Tibial artery (tissue), 4 donors: ENCODE data around the gene WRAP53.

Source experiments
- DNase-seq, 2 donors: peaks; one replicate each; pipeline ENCODE4 v3.0.0-alpha.2; 2019
- H3K27ac ChIP-seq, 2 donors: fragments of 200-600 bp; sonication (generic) in 1 of 2; 1 replicate in 1 of 2; 2 replicates in 1 of 2; pipeline ENCODE4 v1.5.1; 2018 to 2019; ENCODE audit warnings: mild to moderate bottlenecking in 1 of 2
- H3K27me3 ChIP-seq, 2 donors: fragments of 200-600 bp; sonication (generic) in 1 of 2; one replicate each; pipeline versions ENCODE4 v1.5.1 to v1.6.0; 2016 to 2019
- H3K36me3 ChIP-seq, 3 donors: fragments of 200-600 bp; sonication (generic) in 2 of 3; one replicate each; pipeline ENCODE4 v1.5.1; 2016 to 2019; ENCODE audit warnings: mild to moderate bottlenecking in 2 of 3
- H3K4me1 ChIP-seq, 4 donors: fragments of 200-600 bp; sonication (generic) in 2 of 4; 1 replicate in 3 of 4; 2 replicates in 1 of 4; pipeline ENCODE4 v1.5.1; 2016 to 2019
- H3K4me3 ChIP-seq, 2 donors: fragments of 200-600 bp; sonication (generic) in 1 of 2; 1 replicate in 1 of 2; 2 replicates in 1 of 2; pipeline ENCODE4 v1.5.1; 2018 to 2019; ENCODE audit warnings: mild to moderate bottlenecking in 2 of 2
- H3K9me3 ChIP-seq, 3 donors: fragments of 200-600 bp; sonication (generic) in 1 of 3; one replicate each; pipeline ENCODE4 v1.5.1; 2016 to 2019
- CTCF ChIP-seq, 2 experiments: fragments of 200-600 bp in 1 of 2; fragments of 450-650 bp in 1 of 2; IDR thresholded peaks; one replicate each; pipeline ENCODE4 v1.5.1; 2017 to 2019; ENCODE audit warnings: antibody characterized with exemption in 2 of 2, mild to moderate bottlenecking in 1 of 2, moderate library complexity in 1 of 2
- intact Hi-C: fragments of 100-400 bp; cut with DNase I; formaldehyde crosslinking; loops from one replicate; pipeline ENCODE4 v1.15.0; 2023; ENCODE audit warnings: low total_unique reads

WRAP53 gene

GRCh38 chr17:7704601-7705268, 16.5 kb downstream of the WRAP53 start, which contains the start of gene EFNB3:
EFNB3 (plus strand) TSS chr17:7705202; CDS start chr17:7705599, 397 bp downstream.
- peaks cover 0 to 18% (median 14%) of the 10 kb centered on the region in 4 donors for H3K4me1 ChIP-seq
- no peak for TF ChIP-seq CTCF (IDR thresholded peaks at IDR 0.05)
- H3K4me3 ChIP-seq: peak within 1 kb of the TSS; percentile 3 to 36
- peaks cover 19 to 29% (median 28%) of the 10 kb centered on the region in 3 donors for H3K36me3 ChIP-seq
- H3K27me3 ChIP-seq: peaks cover 0 to 78% of the 10 kb centered on the region in 2 donors
- H3K9me3 ChIP-seq: no peaks in the 10 kb centered on the region
- no peak within 1 kb of the TSS for H3K27ac ChIP-seq
- DNase-seq: no peak
- intact Hi-C loops: no loop called here

- peaks cover 0 to 18% (median 14%) of the 10 kb centered on the region in 4 donors for H3K4me1 ChIP-seq
- no peak for TF ChIP-seq CTCF (IDR thresholded peaks at IDR 0.05)
- H3K4me3 ChIP-seq: peak overlapping the region; percentile 3 to 36
- H3K27ac ChIP-seq: no peak overlapping the region
- intact Hi-C loops: no loop called here
- no peaks in the 10 kb centered on the region for H3K9me3 ChIP-seq
- no peak for DNase-seq
- H3K27me3 ChIP-seq: peaks cover 0 to 86% of the 10 kb centered on the region in 2 donors
- H3K36me3 ChIP-seq: peaks cover 19 to 26% (median 25%) of the 10 kb centered on the region in 3 donors
Measured at GRCh38 chr17:7705269-7706255, 17.3 kb downstream of the WRAP53 start.

- Histone ChIP-seq H3K27ac (no peak overlapping the region), H3K27me3 (peaks cover 0 to 99% of the 10 kb centered on the region in 2 donors), H3K4me3 (no peak overlapping the region), H3K4me1 (peaks cover 0 to 18% (median 14%) of the 10 kb centered on the region in 4 donors), H3K36me3 (peaks cover 7 to 14% (median 13%) of the 10 kb centered on the region in 3 donors), H3K9me3 (no peaks in the 10 kb centered on the region)
- TF ChIP-seq CTCF (IDR thresholded peaks at IDR 0.05): no peak
- DNase-seq: no peak
- intact Hi-C loops: no loop called here
Measured at GRCh38 chr17:7706631-7707354, 18.5 kb downstream of the WRAP53 start.

- Histone ChIP-seq H3K27ac (no peak overlapping the region), H3K9me3 (no peaks in the 10 kb centered on the region), H3K4me3 (no peak overlapping the region), H3K4me1 (peaks cover 0 to 18% (median 14%) of the 10 kb centered on the region in 4 donors), H3K36me3 (peaks cover under 1 to 7% (median 6%) of the 10 kb centered on the region in 3 donors), H3K27me3 (peaks cover 0 to 100% of the 10 kb centered on the region in 2 donors)
- intact Hi-C loops: no loop called here
- peak in 1 of 2 donors; percentile 38 for DNase-seq
- no peak for TF ChIP-seq CTCF (IDR thresholded peaks at IDR 0.05)
Measured at GRCh38 chr17:7707446-7707845, 19.2 kb downstream of the WRAP53 start.
